HepG2 (cell line): ENCODE measurements around the gene NEK9. TPM values are rescaled to one million over a fixed set of nuclear protein-coding genes. Genes with fewer than 3 reads are reported as not detected.

Source experiments
- ATF4 ChIP-seq, 2 experiments: fragments of 450-650 bp in 1 of 2; sonication (generic) in 1 of 2; formaldehyde crosslinking; IDR thresholded peaks; 2 replicates each; pipeline versions ENCODE4 v1.5.0 to v1.8.0; 2020 to 2022; ENCODE audit warnings: mild to moderate bottlenecking in 1 of 2, missing genetic modification reagents in 1 of 2
- BCL3 ChIP-seq: sonication (generic); formaldehyde crosslinking; IDR thresholded peaks from 2 replicates; pipeline ENCODE4 v1.5.1; 2020; ENCODE audit warnings: mild to moderate bottlenecking, missing genetic modification reagents, moderate library complexity
- FOXC1 ChIP-seq: sonication (generic); formaldehyde crosslinking; IDR thresholded peaks from 2 replicates; pipeline ENCODE4 v1.8.0; 2022; ENCODE audit warnings: mild to moderate bottlenecking, missing genetic modification reagents, borderline replicate concordance
- HIVEP1 ChIP-seq: sonication (generic); formaldehyde crosslinking; IDR thresholded peaks from 2 replicates; pipeline ENCODE4 v1.4.0; 2020; ENCODE audit warnings: mild to moderate bottlenecking, missing genetic modification reagents
- MED1 ChIP-seq: sonication (generic); formaldehyde crosslinking; IDR thresholded peaks from 2 replicates; pipeline ENCODE4 v1.4.0; 2020; ENCODE audit warnings: missing genetic modification reagents
- MED13 ChIP-seq: sonication (generic); formaldehyde crosslinking; IDR thresholded peaks from 2 replicates; pipeline ENCODE4 v1.5.0; 2020; ENCODE audit warnings: missing genetic modification reagents
- MZF1 ChIP-seq: sonication (generic); formaldehyde crosslinking; IDR thresholded peaks from 2 replicates; pipeline ENCODE4 v1.8.1; 2023; ENCODE audit warnings: mild to moderate bottlenecking, missing genetic modification reagents, borderline replicate concordance
- NFE2 ChIP-seq: sonication (generic); formaldehyde crosslinking; IDR thresholded peaks from 2 replicates; pipeline ENCODE4 v1.4.0; 2020; ENCODE audit warnings: missing genetic modification reagents
- NKX3-1 ChIP-seq: sonication (generic); formaldehyde crosslinking; IDR thresholded peaks from 2 replicates; pipeline ENCODE4 v1.5.0; 2020; ENCODE audit warnings: missing genetic modification reagents
- POGK ChIP-seq: sonication (generic); formaldehyde crosslinking; conservative IDR thresholded peaks from 2 replicates; pipeline ENCODE4 v1.8.0; 2022; ENCODE audit warnings: mild to moderate bottlenecking, moderate library complexity, missing genetic modification reagents
- REL ChIP-seq: sonication (generic); formaldehyde crosslinking; conservative IDR thresholded peaks from 2 replicates; pipeline ENCODE4 v1.8.0; 2022; ENCODE audit warnings: mild to moderate bottlenecking, missing genetic modification reagents, moderate library complexity
- SMYD3 ChIP-seq: sonication (generic); formaldehyde crosslinking; IDR thresholded peaks from 2 replicates; pipeline ENCODE4 v1.8.1; 2023; ENCODE audit warnings: mild to moderate bottlenecking, missing genetic modification reagents
- TFDP2 ChIP-seq: sonication (generic); formaldehyde crosslinking; IDR thresholded peaks from 2 replicates; pipeline ENCODE4 v1.4.0; 2020; ENCODE audit warnings: missing genetic modification reagents
- WIZ ChIP-seq: sonication (generic); formaldehyde crosslinking; IDR thresholded peaks from 2 replicates; pipeline ENCODE4 v1.5.1; 2020; ENCODE audit warnings: mild to moderate bottlenecking, missing genetic modification reagents
- ZFP36L1 ChIP-seq: sonication (generic); formaldehyde crosslinking; IDR thresholded peaks from 2 replicates; pipeline ENCODE4 v1.8.0; 2022; ENCODE audit warnings: mild to moderate bottlenecking, missing genetic modification reagents, moderate library complexity
- ZNF136 ChIP-seq: sonication (generic); formaldehyde crosslinking; IDR thresholded peaks from 2 replicates; pipeline ENCODE4 v1.8.1; 2022; ENCODE audit warnings: low read depth, mild to moderate bottlenecking, moderate library complexity, missing genetic modification reagents
- ZNF563 ChIP-seq: sonication (generic); formaldehyde crosslinking; IDR thresholded peaks from 2 replicates; pipeline ENCODE4 v1.8.0; 2022; ENCODE audit warnings: mild to moderate bottlenecking, moderate library complexity, missing genetic modification reagents
- ZNF580 ChIP-seq: IDR thresholded peaks from 2 replicates; pipeline ENCODE4 v1.6.1; 2016; ENCODE audit warnings: low read depth, borderline replicate concordance
- ZNF713 ChIP-seq: sonication (generic); formaldehyde crosslinking; IDR thresholded peaks from 2 replicates; pipeline ENCODE4 v1.4.0; 2020; ENCODE audit warnings: mild to moderate bottlenecking, missing genetic modification reagents
- polyA plus RNA-seq, 8 experiments: library from polyadenylated mRNA; depleted of rRNA in 3 of 8; stranded (reverse) in 7 of 8; unstranded in 1 of 8; fragments of >200 nt; fragmentation: Illumina TruSeq in 4 of 8; extraction: Trizol in 4 of 8; gene quantifications; 2 replicates each; pipeline versions ENCODE4 v1.2.1 to v1.2.3, GENCODE V29; 2011 to 2016; ENCODE audit warnings: low read depth in 4 of 8, missing spikeins in 1 of 8, mixed read lengths in 1 of 8; ENCODE audit not compliant: insufficient read depth in 1 of 8
- total RNA-seq, 5 experiments: library from RNA; depleted of rRNA; stranded (reverse); fragments of >200 nt; fragmentation: Illumina TruSeq; extraction: Trizol; gene quantifications; 2 replicates each; pipeline ENCODE4 v1.2.3, GENCODE V29; 2016; ENCODE audit warnings: low read depth in 1 of 5
- TF ChIP-seq, protein P1 (sequence below): sonication (generic); formaldehyde crosslinking; IDR thresholded peaks from 2 replicates; pipeline ENCODE4 v1.9.0; 2021; ENCODE audit warnings: missing genetic modification reagents, mild to moderate bottlenecking, borderline replicate concordance

The NEK9 gene
- total and polyA plus RNA-seq, 2 of the 13 experiments (the other 11 are each of a cell fraction or from before 2014, with no cell fraction given): 16.5 to 27.3 TPM

DNA sequence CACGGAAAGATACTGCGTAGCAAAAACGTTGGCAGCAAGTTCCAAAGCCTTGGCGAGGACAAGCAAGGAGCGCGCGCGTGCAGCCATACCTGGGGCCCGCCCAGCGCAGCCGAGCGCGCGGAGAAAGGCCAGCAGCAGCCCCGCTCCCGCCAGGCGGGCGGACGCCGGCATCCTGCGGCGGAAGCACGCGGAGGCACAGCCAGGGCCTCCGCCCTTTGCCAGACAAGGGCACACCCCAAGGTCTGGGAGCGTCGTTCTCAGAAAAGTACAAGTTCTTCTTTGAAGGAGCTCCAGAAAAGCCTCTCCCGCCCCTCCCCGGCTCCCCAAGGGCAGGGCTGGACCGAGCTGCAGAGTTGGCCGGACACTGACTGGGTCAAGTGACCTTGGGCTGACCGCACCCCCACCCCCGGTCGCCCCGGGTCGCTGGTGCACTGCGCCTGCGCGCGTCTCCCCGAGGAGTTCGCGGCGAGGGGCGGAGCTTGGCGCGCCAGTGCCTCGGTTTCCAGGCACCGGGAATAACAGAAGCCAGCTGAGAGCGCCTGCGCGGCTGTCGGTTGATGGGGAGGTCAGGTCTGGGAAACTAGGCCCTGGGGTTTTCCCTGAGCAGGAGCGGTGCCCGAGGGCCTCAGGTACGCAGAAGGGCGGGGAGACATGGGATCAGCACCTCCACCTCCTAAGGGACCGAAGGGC lies 57.6 kb downstream of the NEK9 start, which contains the start of gene ZC2HC1C (continued):
- TF ChIP-seq POGK (peak; percentile 82; the same call in 1 of the 2 replicates), MZF1 (CRISPR knock-in tag) (no peak), BCL3 (CRISPR knock-in tag) (peak; percentile 69; the same call in 1 of the 2 replicates), ZFP36L1 (CRISPR knock-in tag) (peak; percentile 41; the same call in 1 of the 2 replicates), MED1 (CRISPR knock-in tag) (peak; percentile 74), WIZ (CRISPR knock-in tag) (no peak), NFE2 (CRISPR knock-in tag) (no peak), TFDP2 (CRISPR knock-in tag) (peak; percentile 91), ATF4 (CRISPR knock-in tag; IDR thresholded peaks at IDR 0.05) (no peak), ZNF580 (0 out of 2 replicates have a peak, but pooled peaks have one; percentile 52), FOXC1 (CRISPR knock-in tag) (peak; percentile 82), ZNF713 (no peak), SMYD3 (no peak), HIVEP1 (CRISPR knock-in tag) (peak; percentile 90), MED13 (CRISPR knock-in tag) (peak; percentile 93), ZNF136 (CRISPR knock-in tag) (peak; percentile 54), ZNF563 (CRISPR knock-in tag) (peak; percentile 68; the same call in 1 of the 2 replicates), REL (0 out of 2 replicates have a peak, but pooled peaks have one; percentile 42), NKX3-1 (CRISPR knock-in tag) (peak; percentile 92)
- TF ChIP-seq, protein P1, sequence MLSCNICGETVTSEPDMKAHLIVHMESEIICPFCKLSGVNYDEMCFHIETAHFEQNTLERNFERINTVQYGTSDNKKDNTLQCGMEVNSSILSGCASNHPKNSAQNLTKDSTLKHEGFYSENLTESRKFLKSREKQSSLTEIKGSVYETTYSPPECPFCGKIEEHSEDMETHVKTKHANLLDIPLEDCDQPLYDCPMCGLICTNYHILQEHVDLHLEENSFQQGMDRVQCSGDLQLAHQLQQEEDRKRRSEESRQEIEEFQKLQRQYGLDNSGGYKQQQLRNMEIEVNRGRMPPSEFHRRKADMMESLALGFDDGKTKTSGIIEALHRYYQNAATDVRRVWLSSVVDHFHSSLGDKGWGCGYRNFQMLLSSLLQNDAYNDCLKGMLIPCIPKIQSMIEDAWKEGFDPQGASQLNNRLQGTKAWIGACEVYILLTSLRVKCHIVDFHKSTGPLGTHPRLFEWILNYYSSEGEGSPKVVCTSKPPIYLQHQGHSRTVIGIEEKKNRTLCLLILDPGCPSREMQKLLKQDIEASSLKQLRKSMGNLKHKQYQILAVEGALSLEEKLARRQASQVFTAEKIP (CRISPR knock-in tag): no peak
